ENCODE data around the gene KCNN4. TPM values are rescaled to one million over a fixed set of nuclear protein-coding genes. Genes with fewer than 3 reads are reported as not detected.

The KCNN4 gene
- total and polyA plus RNA-seq, 10 of the 15 experiments (the other 5 are each of a cell fraction or from before 2014, with no cell fraction given) = 1.4 to 112 (median 77.9) TPM

DNA sequence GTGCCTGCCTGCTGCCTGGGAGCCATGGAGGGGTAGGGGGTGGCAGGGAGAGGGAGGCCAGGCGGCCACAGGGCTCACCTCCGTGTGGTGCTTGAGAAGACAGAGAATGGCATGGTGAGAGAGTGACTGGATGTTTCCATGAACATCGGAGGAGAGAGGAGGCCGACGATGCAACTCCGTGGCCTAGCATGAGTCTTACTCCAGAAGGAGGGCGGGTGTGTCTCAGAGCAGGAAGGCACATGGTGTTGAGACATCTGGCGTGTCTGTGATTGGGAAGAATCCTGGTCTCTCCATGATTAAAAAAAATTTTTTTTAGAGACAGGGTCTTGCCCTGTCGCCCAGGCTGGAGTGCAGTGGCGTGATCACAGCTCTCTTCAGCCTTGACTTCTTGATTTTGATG is 59.8 kb downstream of the KCNN4 start:
- no peak overlapping the region for H2AFZ ChIP-seq (ENCODE audit: control insufficient read depth, low read depth, low read length)
- ChIA-PET CTCF (interaction anchor here (0.9 kb wide), 1 partner anchor 52 kb away, joined by 4 read pairs; no protein-coding TSS in a partner anchor), RAD21 (ENCODE audit: unreplicated experiment) (interaction anchor here (3.6 kb wide), 1 partner anchor 53 kb away, joined by 15 read pairs; no protein-coding TSS in a partner anchor), POLR2A (interaction anchor here (0.6 kb wide), 1 partner anchor 203 kb away, joined by 4 read pairs; no protein-coding TSS in a partner anchor), SMC1A (ENCODE audit: uncharacterized antibody, unreplicated experiment) (interaction anchor here (1.2 to 1.5 kb wide), 2 partner anchors 17 to 52 kb away, joined by 3 to 4 read pairs; no protein-coding TSS in a partner anchor)
- intact Hi-C loops (cut with micrococcal nuclease; ENCODE audit: unreplicated experiment) (no loop called here), in situ Hi-C loops (cut with MboI) (no loop called here)
- H3K9me3 ChIP-seq (replicated peaks; ENCODE audit: control insufficient read depth, insufficient read depth, low read length) = no peaks in the 10 kb centered on the region
- H3K27ac ChIP-seq (ENCODE audit: control insufficient read depth, insufficient read depth) = no peak overlapping the region
- H3K27me3 ChIP-seq (replicated peaks in 1 of 2; ENCODE audit: control insufficient read depth in 2 of 2, insufficient read depth in 2 of 2, low read length in 1 of 2) = no peaks in the 10 kb centered on the region
- H3K36me3 ChIP-seq (ENCODE audit: control insufficient read depth in 2 of 2, insufficient read depth in 2 of 2, low read length in 1 of 2) = no peaks in the 10 kb centered on the region
- no peak overlapping the region for H3K4me2 ChIP-seq (ENCODE audit: control insufficient read depth, insufficient read depth)
- ATAC-seq (no peak), DNase-seq (ENCODE audit: low read depth, low spot score) (no peak), FAIRE-seq (no peak)
- H3K79me2 ChIP-seq (ENCODE audit: control insufficient read depth, insufficient read depth, low read length) = no peaks in the 10 kb centered on the region
- no peak overlapping the region for H3K9ac ChIP-seq (ENCODE audit: control insufficient read depth, insufficient read depth, low read length)
- H3K4me3 ChIP-seq = no peak overlapping the region
- H3K4me1 ChIP-seq (ENCODE audit: control insufficient read depth, insufficient read depth, low read length) = peaks cover 14% of the 10 kb centered on the region
- BruUV-seq (replicated peaks) = no TSS peak
- H4K20me1 ChIP-seq (ENCODE audit: control insufficient read depth, insufficient read depth) = no peaks in the 10 kb centered on the region
- 54% methylated on average over 10 of the region's 10 CpGs for WGBS (ENCODE audit: insufficient coverage, insufficient replicate concordance, low lambda C conversion rate, missing lambda C conversion rate)
- TF ChIP-seq BMI1 (IDR thresholded peaks at IDR 0.05; ENCODE audit: borderline replicate concordance) (no peak), ETV6 (conservative IDR thresholded peaks at IDR 0.05 in 1 of 2, IDR thresholded peaks at IDR 0.05 in 1 of 2; ENCODE audit: borderline replicate concordance in 1 of 2, low read depth in 1 of 2) (no peak), MEF2A (IDR thresholded peaks at IDR 0.05; ENCODE audit: insufficient read depth, low read depth, low read length) (no peak), RAD51 (IDR thresholded peaks at IDR 0.05) (no peak), CHD2 (IDR thresholded peaks at IDR 0.05; ENCODE audit: borderline replicate concordance, low read depth, low read length) (no peak), NR2F1 (conservative IDR thresholded peaks at IDR 0.05) (no peak), ZNF592 (IDR thresholded peaks at IDR 0.05) (no peak)
- TF ChIP-seq, protein P1, sequence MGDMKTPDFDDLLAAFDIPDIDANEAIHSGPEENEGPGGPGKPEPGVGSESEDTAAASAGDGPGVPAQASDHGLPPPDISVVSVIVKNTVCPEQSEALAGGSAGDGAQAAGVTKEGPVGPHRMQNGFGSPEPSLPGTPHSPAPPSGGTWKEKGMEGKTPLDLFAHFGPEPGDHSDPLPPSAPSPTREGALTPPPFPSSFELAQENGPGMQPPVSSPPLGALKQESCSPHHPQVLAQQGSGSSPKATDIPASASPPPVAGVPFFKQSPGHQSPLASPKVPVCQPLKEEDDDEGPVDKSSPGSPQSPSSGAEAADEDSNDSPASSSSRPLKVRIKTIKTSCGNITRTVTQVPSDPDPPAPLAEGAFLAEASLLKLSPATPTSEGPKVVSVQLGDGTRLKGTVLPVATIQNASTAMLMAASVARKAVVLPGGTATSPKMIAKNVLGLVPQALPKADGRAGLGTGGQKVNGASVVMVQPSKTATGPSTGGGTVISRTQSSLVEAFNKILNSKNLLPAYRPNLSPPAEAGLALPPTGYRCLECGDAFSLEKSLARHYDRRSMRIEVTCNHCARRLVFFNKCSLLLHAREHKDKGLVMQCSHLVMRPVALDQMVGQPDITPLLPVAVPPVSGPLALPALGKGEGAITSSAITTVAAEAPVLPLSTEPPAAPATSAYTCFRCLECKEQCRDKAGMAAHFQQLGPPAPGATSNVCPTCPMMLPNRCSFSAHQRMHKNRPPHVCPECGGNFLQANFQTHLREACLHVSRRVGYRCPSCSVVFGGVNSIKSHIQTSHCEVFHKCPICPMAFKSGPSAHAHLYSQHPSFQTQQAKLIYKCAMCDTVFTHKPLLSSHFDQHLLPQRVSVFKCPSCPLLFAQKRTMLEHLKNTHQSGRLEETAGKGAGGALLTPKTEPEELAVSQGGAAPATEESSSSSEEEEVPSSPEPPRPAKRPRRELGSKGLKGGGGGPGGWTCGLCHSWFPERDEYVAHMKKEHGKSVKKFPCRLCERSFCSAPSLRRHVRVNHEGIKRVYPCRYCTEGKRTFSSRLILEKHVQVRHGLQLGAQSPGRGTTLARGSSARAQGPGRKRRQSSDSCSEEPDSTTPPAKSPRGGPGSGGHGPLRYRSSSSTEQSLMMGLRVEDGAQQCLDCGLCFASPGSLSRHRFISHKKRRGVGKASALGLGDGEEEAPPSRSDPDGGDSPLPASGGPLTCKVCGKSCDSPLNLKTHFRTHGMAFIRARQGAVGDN (IDR thresholded peaks at IDR 0.05) = no peak
- TF ChIP-seq, protein P2, sequence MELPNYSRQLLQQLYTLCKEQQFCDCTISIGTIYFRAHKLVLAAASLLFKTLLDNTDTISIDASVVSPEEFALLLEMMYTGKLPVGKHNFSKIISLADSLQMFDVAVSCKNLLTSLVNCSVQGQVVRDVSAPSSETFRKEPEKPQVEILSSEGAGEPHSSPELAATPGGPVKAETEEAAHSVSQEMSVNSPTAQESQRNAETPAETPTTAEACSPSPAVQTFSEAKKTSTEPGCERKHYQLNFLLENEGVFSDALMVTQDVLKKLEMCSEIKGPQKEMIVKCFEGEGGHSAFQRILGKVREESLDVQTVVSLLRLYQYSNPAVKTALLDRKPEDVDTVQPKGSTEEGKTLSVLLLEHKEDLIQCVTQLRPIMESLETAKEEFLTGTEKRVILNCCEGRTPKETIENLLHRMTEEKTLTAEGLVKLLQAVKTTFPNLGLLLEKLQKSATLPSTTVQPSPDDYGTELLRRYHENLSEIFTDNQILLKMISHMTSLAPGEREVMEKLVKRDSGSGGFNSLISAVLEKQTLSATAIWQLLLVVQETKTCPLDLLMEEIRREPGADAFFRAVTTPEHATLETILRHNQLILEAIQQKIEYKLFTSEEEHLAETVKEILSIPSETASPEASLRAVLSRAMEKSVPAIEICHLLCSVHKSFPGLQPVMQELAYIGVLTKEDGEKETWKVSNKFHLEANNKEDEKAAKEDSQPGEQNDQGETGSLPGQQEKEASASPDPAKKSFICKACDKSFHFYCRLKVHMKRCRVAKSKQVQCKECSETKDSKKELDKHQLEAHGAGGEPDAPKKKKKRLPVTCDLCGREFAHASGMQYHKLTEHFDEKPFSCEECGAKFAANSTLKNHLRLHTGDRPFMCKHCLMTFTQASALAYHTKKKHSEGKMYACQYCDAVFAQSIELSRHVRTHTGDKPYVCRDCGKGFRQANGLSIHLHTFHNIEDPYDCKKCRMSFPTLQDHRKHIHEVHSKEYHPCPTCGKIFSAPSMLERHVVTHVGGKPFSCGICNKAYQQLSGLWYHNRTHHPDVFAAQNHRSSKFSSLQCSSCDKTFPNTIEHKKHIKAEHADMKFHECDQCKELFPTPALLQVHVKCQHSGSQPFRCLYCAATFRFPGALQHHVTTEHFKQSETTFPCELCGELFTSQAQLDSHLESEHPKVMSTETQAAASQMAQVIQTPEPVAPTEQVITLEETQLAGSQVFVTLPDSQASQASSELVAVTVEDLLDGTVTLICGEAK (IDR thresholded peaks at IDR 0.05; ENCODE audit: borderline replicate concordance) = no peak
